VCaP (cell line): ENCODE measurements around the gene METAP1D.

Source experiments
- H3K27ac ChIP-seq: fragments of 450-650 bp; 2 replicates; pipeline ENCODE4 v1.5.1; 2017
- TF ChIP-seq, protein P1 (sequence below): fragments of 450-650 bp; conservative IDR thresholded peaks from 2 replicates; pipeline ENCODE4 v1.5.1; 2017; ENCODE audit warnings: mild to moderate bottlenecking, moderate library complexity

The METAP1D gene

DNA sequence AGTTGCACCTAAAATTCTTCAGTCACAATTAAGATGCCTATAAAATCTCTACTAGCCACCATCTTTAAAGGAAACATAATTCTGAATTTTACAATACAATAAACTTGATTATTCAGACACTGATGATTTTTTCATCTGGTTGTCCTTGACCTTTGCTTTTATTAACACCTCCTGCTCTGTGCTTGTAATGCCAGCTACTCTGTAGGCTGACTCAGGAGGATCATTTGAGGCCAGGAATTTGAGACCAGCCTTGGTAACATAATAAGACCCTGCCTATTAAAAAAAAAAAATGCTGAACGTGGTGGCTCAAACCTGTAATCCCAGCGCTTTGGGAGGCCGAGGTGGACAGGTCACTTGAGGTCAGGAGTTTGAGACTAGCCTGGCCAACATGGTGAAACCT, 39.2 kb upstream of the METAP1D start:
- TF ChIP-seq, protein P1, sequence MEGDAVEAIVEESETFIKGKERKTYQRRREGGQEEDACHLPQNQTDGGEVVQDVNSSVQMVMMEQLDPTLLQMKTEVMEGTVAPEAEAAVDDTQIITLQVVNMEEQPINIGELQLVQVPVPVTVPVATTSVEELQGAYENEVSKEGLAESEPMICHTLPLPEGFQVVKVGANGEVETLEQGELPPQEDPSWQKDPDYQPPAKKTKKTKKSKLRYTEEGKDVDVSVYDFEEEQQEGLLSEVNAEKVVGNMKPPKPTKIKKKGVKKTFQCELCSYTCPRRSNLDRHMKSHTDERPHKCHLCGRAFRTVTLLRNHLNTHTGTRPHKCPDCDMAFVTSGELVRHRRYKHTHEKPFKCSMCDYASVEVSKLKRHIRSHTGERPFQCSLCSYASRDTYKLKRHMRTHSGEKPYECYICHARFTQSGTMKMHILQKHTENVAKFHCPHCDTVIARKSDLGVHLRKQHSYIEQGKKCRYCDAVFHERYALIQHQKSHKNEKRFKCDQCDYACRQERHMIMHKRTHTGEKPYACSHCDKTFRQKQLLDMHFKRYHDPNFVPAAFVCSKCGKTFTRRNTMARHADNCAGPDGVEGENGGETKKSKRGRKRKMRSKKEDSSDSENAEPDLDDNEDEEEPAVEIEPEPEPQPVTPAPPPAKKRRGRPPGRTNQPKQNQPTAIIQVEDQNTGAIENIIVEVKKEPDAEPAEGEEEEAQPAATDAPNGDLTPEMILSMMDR, result no peak
- H3K27ac ChIP-seq, result no peak overlapping the region

DNA sequence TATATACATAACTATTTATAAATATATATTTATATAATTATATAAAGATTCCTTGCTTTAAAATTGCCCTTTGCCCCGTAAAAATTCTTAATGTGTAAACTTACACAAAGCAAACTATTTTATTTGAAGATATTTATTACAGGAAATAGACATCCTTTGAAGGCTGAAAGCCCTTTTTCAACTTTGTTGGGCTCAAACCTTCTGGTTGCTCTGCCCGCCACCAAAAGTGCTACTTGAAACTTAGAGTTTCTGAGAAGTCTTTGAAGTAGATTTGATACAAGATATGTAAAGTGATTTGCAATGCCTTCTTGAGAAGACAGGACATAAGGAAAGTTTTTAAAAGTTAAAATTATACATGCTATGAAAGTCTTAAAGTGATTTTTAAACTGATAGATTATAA, 36.6 kb upstream of the METAP1D start:
- TF ChIP-seq, protein P1, result no peak
- H3K27ac ChIP-seq, result no peak overlapping the region

DNA sequence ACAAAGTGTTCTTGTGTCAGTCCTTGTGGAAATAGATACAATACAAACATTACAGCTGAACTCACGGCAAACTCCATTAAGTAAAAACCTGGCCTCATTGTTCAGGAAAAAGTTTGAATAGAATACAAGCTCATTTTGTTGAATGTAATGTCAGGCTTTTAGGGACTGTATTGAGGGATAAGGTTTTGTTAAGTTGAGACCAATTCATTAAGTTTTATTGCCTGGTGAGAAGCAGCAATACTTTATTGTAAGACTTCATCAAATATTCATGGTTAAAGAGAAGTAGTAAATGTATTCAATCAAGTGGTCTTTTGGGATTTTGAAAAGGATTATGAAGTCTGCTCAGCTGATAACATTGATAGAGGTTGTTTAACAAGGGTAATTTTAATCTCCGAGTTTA, 35.4 kb upstream of the METAP1D start:
- no peak overlapping the region for H3K27ac ChIP-seq
- TF ChIP-seq, protein P1, result no peak

DNA sequence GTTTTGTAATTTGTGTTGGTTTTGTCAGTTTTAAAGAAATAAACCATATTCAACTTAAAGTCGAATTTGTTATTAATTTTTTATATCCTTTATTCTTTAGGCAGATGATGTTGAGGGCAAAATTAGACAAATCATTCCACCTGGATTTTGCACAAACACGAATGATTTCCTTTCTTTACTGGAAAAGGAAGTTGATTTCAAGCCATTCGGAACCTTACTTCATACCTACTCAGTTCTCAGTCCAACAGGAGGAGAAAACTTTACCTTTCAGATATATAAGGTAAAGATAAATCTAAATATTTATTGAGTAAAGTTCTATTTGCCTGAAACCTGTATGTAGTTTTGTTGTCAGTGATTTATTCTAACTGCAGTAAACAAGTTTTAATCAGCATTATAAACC, 34.5 kb upstream of the METAP1D start:
- TF ChIP-seq, protein P1, result no peak

DNA sequence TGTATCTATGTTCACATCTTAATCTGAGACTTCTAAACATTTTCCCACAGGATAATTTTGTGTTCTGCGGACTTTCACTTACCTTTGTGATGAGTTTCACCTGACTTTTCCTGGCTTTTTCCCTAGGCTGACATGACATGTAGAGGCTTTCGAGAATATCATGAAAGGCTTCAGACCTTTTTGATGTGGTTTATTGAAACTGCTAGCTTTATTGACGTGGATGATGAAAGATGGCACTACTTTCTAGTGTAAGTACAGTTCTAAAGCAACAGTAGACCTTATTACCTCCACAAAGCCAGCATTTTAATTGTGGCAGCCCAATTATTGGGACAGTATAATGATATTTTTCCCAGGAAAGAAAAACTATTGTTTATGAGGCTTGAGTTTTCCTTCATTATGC, 34.1 kb upstream of the METAP1D start:
- TF ChIP-seq, protein P1, result no peak
- no peak overlapping the region for H3K27ac ChIP-seq

More for the DNA sequence above, 34.5 kb upstream of the METAP1D start:
- H3K27ac ChIP-seq, result no peak overlapping the region

DNA sequence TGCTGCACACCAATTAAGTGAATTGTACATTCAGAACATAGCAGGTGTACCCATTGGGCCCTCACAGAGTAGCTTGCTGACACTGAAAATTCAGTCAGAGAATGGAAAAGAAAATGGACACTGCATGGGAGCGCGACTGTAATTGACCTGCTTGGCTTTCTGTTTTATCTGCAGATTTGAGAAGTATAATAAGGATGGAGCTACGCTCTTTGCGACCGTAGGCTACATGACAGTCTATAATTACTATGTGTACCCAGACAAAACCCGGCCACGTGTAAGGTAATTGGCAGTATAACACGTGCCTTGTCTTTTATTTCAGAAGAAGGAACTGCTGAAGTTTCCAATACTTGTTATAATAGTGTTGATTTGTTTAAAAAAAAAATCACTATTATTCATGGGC, 33.5 kb upstream of the METAP1D start:
- H3K27ac ChIP-seq, result no peak overlapping the region
- TF ChIP-seq, protein P1, result no peak

DNA sequence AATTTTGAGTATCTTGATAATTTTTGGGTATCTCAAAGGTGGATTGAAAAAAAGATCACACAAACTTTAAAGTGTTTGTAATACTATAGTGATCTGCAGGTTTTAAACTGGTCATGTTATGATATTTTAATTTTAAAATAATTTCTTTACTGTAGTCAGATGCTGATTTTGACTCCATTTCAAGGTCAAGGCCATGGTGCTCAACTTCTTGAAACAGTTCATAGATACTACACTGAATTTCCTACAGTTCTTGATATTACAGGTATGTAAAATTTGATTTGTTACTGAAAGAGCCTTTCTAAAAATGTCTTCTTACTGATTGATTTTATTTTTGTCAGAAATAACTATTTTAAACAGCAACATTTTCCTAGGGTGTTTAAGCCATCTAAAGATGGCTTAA, 33.1 kb upstream of the METAP1D start:
- no peak overlapping the region for H3K27ac ChIP-seq
- TF ChIP-seq, protein P1, result no peak

DNA sequence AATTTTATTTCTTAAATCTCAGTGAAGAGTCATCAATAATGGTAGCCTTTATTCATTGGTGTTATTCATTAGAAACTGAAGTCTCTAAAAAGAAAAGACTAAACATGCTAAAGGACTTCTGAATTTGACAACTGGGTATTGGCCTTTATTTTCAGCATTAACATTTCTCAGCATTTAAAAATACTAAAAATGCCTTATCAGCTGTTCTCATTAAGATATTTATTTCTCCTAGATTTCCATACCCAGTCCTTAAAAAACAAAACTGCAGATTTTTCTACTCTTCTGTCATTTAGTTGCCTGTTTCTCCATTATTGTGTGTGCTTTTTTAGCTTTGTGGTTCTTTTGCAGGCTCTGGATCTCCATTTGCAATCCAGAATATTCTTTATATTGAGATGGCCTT, 31.2 kb upstream of the METAP1D start:
- no peak overlapping the region for H3K27ac ChIP-seq
- TF ChIP-seq, protein P1, result no peak
